NCI-H446 treated with DMSO at 0.1 percent for 48 hours (cell line): ENCODE results near the gene TREH.
"Not testable (repeated sequence)": the region's sequence is repeated elsewhere in the genome, so short reads cannot be mapped to it uniquely, and the experiment has no call there.

ENCODE experiments used
- DNase-seq: peaks from one replicate; lab custom pipeline; 2025; lab: John Stamatoyannopoulos, UW

Gene TREH

GRCh38 chr11:118612378-118612777, 67.1 kb downstream of the TREH start:
- no peak for DNase-seq

DNA sequence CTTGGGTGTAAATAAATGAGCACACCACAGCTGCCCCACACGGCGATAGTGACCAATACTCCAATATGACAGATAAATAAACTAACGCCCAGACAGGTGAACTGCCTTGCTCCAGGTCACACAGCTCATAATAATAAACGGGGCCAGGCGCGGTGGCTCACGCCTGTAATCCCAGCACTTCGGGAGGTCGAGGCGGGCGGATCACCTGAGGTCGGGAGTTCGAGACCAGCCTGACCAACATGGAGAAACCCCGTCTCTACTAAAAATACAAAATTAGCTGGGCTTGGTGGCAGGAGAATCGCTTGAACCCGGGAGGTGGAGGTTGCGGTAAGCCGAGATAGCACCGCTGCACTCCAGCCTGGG, 68.0 kb downstream of the TREH start:
- DNase-seq, result not testable (repeated sequence)

DNA sequence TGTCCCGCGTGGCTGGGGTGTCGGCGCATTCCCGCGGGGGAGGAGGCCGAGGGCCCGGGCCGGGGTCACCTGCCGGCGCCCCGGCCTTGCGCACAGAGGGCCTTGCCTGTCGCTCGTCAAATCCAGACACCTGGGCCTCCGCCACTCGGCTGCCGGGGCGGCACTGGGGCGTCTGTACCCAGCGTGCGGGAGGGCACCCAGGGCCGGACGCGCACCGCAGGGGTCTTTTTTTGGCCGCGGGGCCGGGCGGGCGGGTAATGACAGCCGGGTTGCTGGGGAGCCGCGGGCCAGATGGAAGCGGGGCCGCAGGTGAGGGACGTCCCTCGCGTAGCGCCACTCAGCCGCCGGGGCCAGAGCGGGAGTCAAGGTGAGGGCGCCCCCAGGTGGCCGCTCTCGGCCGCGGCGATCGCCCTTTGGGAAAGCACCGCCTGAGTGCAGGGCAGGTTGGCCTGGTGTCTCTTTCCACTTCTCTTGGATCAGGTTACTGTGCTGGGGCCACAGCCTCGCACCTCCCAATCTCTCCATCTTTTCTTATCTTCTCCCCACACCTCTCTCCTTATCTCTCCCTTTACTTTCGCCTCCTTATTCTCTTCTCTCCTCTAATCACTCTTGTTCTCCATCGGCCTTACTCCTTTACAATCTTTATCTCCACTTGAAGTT, 68.5 kb downstream of the TREH start:
- no peak for DNase-seq

GRCh38 chr11:118610225-118610772, 69.2 kb downstream of the TREH start:
- no peak for DNase-seq

- no peak for DNase-seq
Measured at GRCh38 chr11:118609380-118610224, 69.8 kb downstream of the TREH start.

DNA sequence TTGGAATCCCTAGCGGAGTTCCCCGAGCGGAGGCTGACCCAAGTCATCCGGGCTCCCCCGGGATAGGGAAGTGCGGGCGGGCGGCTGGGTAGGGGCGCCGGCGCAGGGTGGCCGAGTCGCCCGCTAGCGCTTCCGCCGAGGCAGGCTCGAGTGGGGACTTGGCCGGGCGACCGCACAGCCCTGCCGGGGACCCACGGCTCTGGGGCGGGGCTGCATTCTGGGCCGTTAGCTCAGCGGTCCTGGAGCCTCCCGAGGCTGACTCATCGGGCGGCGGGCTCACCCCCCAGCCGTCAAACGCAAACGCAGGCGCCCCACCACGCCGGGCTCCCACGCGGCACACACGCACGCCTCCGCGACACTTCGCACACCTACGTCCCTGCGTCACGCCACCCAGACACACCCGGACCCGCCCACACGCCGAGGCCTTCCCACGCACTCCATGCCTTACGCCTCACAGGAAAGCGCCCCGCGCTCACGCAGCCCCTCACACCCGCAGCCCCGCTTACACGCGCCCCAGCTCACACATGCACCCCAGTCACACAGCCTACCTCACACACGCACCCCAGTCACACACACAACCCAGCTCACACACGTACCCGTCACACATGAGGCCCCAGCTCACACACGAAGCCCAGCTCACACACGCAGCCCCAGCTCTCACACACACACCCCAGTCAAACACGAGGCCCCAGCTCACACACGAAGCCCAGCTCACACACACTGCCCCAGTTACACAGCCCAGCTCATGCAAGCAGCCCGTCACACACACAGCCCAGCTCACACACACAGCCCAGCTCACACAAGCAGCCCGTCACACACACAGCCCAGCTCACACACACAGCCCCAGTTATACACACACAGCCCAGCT, 70.9 kb downstream of the TREH start:
- no peak for DNase-seq

- DNase-seq, result no peak
Measured at GRCh38 chr11:118607401-118608359, 71.8 kb downstream of the TREH start, which contains the start of gene PHLDB1. PHLDB1 (plus strand) TSS chr11:118607615; CDS start chr11:118613837, 6,222 bp downstream.
